GM20000 (cell line): ENCODE results near the gene KCTD10.

Experiments used
- DNase-seq: peaks from one replicate; pipeline ENCODE4 v3.0.0; 2012; ENCODE audit warnings: low spot score
- CTCF ChIP-seq: IDR thresholded peaks from 2 replicates; pipeline ENCODE4 v1.5.1; 2012; ENCODE audit warnings: mild to moderate bottlenecking, control low read depth; ENCODE audit errors: extremely low read depth, missing control alignments

The KCTD10 gene

DNA sequence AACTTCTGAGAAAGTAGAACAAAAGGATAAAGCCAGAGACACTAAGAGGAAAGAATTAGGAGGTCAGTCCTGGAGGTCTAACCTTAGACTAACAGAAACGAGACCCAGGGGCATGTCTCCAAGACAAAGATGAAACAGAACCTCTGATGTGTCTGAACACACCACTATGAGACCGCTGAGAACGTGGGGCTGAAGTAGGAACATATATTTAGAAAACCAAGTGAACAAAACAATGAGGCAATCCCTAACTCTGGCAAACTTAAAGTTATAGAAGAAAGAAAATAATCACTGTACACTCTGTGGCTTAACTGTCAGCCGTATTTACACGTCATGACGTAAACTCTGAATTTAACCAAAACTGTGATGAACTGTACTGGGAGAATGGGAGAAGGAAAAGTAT is 17.9 kb downstream of the KCTD10 start:
- TF ChIP-seq CTCF: no peak
- no peak for DNase-seq

GRCh38 chr12:109458771-109459208 is 18.3 kb downstream of the KCTD10 start:
- DNase-seq: no peak
- no peak for TF ChIP-seq CTCF

GRCh38 chr12:109458086-109458485 is 19.0 kb downstream of the KCTD10 start:
- no peak for DNase-seq

GRCh38 chr12:109455706-109456105 is 21.4 kb downstream of the KCTD10 start:
- no peak for TF ChIP-seq CTCF
- no peak for DNase-seq

More at GRCh38 chr12:109458086-109458485, 19.0 kb downstream of the KCTD10 start:
- no peak for TF ChIP-seq CTCF

GRCh38 chr12:109452489-109452888 is 24.6 kb downstream of the KCTD10 start:
- TF ChIP-seq CTCF: no peak
- no peak for DNase-seq

- no peak for DNase-seq
- no peak for TF ChIP-seq CTCF
Measured at GRCh38 chr12:109451400-109451799, 25.7 kb downstream of the KCTD10 start.

- DNase-seq: no peak
- no peak for TF ChIP-seq CTCF
Measured at GRCh38 chr12:109450980-109451379, 26.1 kb downstream of the KCTD10 start.
